Measurements from ENCODE around the gene PHF14.
A peak's percentile ranks its signal among the peaks of the same experiment; 100 is the strongest.
"Not testable (repeated sequence)": the region's sequence is repeated elsewhere in the genome, so short reads cannot be mapped to it uniquely, and the experiment has no call there.

Gene PHF14

GRCh38 chr7:10973061-10973941 lies at the start of gene PHF14:
TSS of gene PHF14 (plus strand) at chr7:10973872. CDS start at chr7:10974324, 452 bp downstream.
- peak; percentile 96 for DNase-seq (ENCODE audit: low read depth)

- no peak for DNase-seq (ENCODE audit: low read depth)
Measured at GRCh38 chr7:10924370-10924769, 49.3 kb upstream of the PHF14 start.

- not testable (repeated sequence) for DNase-seq (ENCODE audit: low read depth)
Measured at GRCh38 chr7:10928203-10928602, 45.5 kb upstream of the PHF14 start.

GRCh38 chr7:10930551-10930950 lies 43.1 kb upstream of the PHF14 start:
- no peak for DNase-seq (ENCODE audit: low read depth)

- DNase-seq (ENCODE audit: low read depth), result no peak
Measured at GRCh38 chr7:10931161-10931560, 42.5 kb upstream of the PHF14 start.

- peak; percentile 67 for DNase-seq (ENCODE audit: low read depth)
Measured at GRCh38 chr7:10934292-10934691, 39.4 kb upstream of the PHF14 start.

- DNase-seq (ENCODE audit: low read depth), result no peak
Measured at GRCh38 chr7:10939237-10939910, 34.3 kb upstream of the PHF14 start.

- peak; percentile 96 for DNase-seq (ENCODE audit: low read depth)
Measured at GRCh38 chr7:10939911-10940703, 33.6 kb upstream of the PHF14 start.

GRCh38 chr7:10940704-10941355 lies 32.8 kb upstream of the PHF14 start:
- DNase-seq (ENCODE audit: low read depth), result no peak

- no peak for DNase-seq (ENCODE audit: low read depth)
Measured at GRCh38 chr7:10950494-10950893, 23.2 kb upstream of the PHF14 start.

GRCh38 chr7:10950974-10951578 lies 22.6 kb upstream of the PHF14 start:
- not testable (repeated sequence) for DNase-seq (ENCODE audit: low read depth)

GRCh38 chr7:10952588-10952987 lies 21.1 kb upstream of the PHF14 start:
- no peak for DNase-seq (ENCODE audit: low read depth)

- not testable (repeated sequence) for DNase-seq (ENCODE audit: low read depth)
Measured at GRCh38 chr7:10953078-10953750, 20.5 kb upstream of the PHF14 start.

GRCh38 chr7:10956528-10956927 lies 17.1 kb upstream of the PHF14 start:
- no peak for DNase-seq (ENCODE audit: low read depth)

- DNase-seq (ENCODE audit: low read depth), result not testable (repeated sequence)
Measured at GRCh38 chr7:10960242-10960641, 13.4 kb upstream of the PHF14 start.

- DNase-seq (ENCODE audit: low read depth), result not testable (repeated sequence)
Measured at GRCh38 chr7:10965016-10965415, 8.7 kb upstream of the PHF14 start.

GRCh38 chr7:10972174-10972573 lies 1.5 kb upstream of the PHF14 start:
- DNase-seq (ENCODE audit: low read depth), result no peak

GRCh38 chr7:10973942-10974911 lies 555 bp downstream of the PHF14 start:
- peak; percentile 33 for DNase-seq (ENCODE audit: low read depth)

- no peak for DNase-seq (ENCODE audit: low read depth)
Measured at GRCh38 chr7:10977113-10977512, 3.4 kb downstream of the PHF14 start.

GRCh38 chr7:10981317-10981716 lies 7.6 kb downstream of the PHF14 start:
- DNase-seq (ENCODE audit: low read depth), result no peak

All from fibroblast of gingiva (primary cell).